Cardiac muscle cell (in vitro differentiated cells and primary cell): Measurements from ENCODE around the gene ATG16L1. TPM values are rescaled to one million over a fixed set of nuclear protein-coding genes. Genes with fewer than 3 reads are reported as not detected.

ENCODE experiments used
- DNase-seq, 2 donors: peaks; one replicate each; pipeline versions ENCODE4 v3.0.0 to v3.0.0-alpha.2; 2010 to 2017; ENCODE audit warnings: low read depth in 1 of 2, low spot score in 1 of 2
- H3K27ac ChIP-seq: fragments of 200-600 bp; sonication (generic); 2 replicates; pipeline ENCODE4 v1.5.1; 2016
- H3K27me3 ChIP-seq: fragments of 200-600 bp; sonication (generic); 2 replicates; pipeline ENCODE4 v1.6.0; 2016; ENCODE audit warnings: control low read depth
- H3K36me3 ChIP-seq: fragments of 200-600 bp; sonication (generic); 2 replicates; pipeline ENCODE4 v1.5.1; 2016; ENCODE audit warnings: control low read depth
- H3K4me1 ChIP-seq: fragments of 200-600 bp; sonication (generic); 2 replicates; pipeline ENCODE4 v1.8.1; 2017; ENCODE audit warnings: low read depth, mild to moderate bottlenecking, mixed run types
- H3K4me3 ChIP-seq: fragments of 200-600 bp; sonication (generic); 2 replicates; pipeline ENCODE4 v1.5.1; 2016; ENCODE audit warnings: mild to moderate bottlenecking
- H3K9me3 ChIP-seq: fragments of 200-600 bp; sonication (generic); 2 replicates; pipeline ENCODE4 v1.5.1; 2017; ENCODE audit warnings: low read depth, mild to moderate bottlenecking, control low read depth
- polyA plus RNA-seq: library from polyadenylated mRNA; unstranded; fragments of >200 nt; fragmentation: Nextera tagmentation; extraction: Ambion mirVana; gene quantifications from 2 replicates; pipeline ENCODE4 v1.2.1, GENCODE V29; 2016
- total RNA-seq: library from RNA; depleted of rRNA; stranded (reverse); fragments of >200 nt; gene quantifications from 2 replicates; pipeline ENCODE4 v1.2.3, GENCODE V29; 2016
- TF ChIP-seq, protein P1 (sequence below): IDR thresholded peaks from 2 replicates; pipeline ENCODE4 v1.5.1; 2012; ENCODE audit warnings: low read depth, mild to moderate bottlenecking, low read length

The ATG16L1 gene
- total and polyA plus RNA-seq, 2 experiments from 2014 or later, result 18.5 to 36.1 TPM

DNA sequence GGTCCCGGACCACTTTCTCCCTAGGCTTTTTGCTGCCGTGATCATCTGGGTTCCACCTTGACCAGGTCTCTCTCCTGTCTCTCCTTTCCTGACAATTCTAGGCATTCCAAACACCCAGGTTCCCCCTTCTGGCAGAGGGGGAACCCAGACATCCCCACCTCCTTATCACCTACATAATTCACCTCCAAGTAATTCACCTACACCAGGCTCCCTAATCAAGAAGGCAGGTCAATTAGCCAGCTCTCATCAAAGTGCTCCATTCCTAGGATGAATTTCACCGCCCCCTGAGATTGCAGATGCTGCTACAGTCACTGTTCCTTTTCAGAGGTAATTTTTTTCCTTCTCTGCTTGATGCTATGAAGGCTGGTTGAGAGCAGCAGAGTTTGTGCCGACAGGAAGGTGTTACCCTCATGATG lies 42.3 kb upstream of the ATG16L1 start:
- Histone ChIP-seq H3K36me3 (no peaks in the 10 kb centered on the region), H3K27me3 (no peaks in the 10 kb centered on the region), H3K4me1 (peaks cover 32% of the 10 kb centered on the region), H3K4me3 (no peak overlapping the region), H3K9me3 (no peaks in the 10 kb centered on the region), H3K27ac (peak overlapping the region; percentile 34)
- TF ChIP-seq, protein P1, sequence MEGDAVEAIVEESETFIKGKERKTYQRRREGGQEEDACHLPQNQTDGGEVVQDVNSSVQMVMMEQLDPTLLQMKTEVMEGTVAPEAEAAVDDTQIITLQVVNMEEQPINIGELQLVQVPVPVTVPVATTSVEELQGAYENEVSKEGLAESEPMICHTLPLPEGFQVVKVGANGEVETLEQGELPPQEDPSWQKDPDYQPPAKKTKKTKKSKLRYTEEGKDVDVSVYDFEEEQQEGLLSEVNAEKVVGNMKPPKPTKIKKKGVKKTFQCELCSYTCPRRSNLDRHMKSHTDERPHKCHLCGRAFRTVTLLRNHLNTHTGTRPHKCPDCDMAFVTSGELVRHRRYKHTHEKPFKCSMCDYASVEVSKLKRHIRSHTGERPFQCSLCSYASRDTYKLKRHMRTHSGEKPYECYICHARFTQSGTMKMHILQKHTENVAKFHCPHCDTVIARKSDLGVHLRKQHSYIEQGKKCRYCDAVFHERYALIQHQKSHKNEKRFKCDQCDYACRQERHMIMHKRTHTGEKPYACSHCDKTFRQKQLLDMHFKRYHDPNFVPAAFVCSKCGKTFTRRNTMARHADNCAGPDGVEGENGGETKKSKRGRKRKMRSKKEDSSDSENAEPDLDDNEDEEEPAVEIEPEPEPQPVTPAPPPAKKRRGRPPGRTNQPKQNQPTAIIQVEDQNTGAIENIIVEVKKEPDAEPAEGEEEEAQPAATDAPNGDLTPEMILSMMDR, result no peak
- peak in 1 of 2 donors; percentile 76 for DNase-seq

DNA sequence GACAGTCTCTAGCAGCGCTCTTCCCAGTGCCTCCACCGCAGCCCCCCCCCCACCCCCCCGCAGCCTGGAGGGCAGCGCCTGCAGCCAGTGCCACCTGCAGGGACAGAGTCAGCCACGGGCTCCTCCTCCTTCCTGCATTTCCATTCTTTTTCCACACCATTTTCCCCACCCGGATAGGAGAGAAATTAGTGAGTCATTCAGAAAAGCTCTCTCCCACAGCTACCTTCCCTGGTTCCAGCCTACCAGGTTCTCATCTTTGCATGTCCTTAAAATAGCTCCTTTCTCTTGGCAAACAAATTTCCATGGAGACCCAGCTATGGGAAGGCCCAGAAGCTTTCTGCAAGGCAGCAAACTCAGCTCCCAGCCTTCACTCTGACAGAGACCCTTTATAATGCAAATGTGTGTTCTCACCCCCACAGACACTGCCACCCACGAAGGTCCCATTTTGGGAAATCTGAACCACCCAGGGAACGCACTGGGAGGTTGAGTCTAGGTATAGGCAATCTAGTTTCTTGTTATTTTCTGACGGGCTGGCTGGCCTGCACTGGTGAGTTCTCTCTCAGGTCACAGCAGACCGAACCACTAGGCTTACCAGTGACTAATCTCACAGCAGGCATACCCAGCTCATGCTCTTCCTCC lies 41.8 kb upstream of the ATG16L1 start:
- Histone ChIP-seq H3K4me1 (peaks cover 32% of the 10 kb centered on the region), H3K36me3 (no peaks in the 10 kb centered on the region), H3K27ac (peak overlapping the region; percentile 34), H3K4me3 (no peak overlapping the region), H3K9me3 (no peaks in the 10 kb centered on the region), H3K27me3 (no peaks in the 10 kb centered on the region)
- TF ChIP-seq, protein P1, result no peak
- DNase-seq, result peak in 1 of 2 donors; percentile 56

DNA sequence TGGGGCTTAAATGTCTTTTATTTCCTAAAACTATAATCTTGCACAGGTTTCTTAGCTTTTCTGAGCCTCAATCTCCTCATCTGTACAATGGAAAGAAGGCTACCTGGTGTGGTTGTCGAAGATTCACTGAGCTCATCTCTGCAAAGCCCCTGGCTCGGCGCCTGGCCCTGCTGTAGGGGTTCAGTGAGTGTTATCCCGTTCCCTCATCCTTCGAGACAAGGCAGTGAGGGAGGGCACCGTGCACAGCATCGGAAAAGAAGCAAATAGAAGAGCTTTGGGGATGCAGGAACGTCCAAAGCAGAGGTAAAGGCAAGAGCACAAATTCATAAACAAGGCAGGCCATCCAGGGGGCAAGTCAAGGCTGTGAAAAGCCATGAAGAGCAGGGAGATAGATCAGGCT lies 41.2 kb upstream of the ATG16L1 start:
- TF ChIP-seq, protein P1, result no peak
- H3K27me3 ChIP-seq, result no peaks in the 10 kb centered on the region
- no peaks in the 10 kb centered on the region for H3K9me3 ChIP-seq
- H3K4me3 ChIP-seq, result no peak overlapping the region
- no peak overlapping the region for H3K27ac ChIP-seq
- no peak for DNase-seq
- peaks cover 32% of the 10 kb centered on the region for H3K4me1 ChIP-seq
- no peaks in the 10 kb centered on the region for H3K36me3 ChIP-seq

DNA sequence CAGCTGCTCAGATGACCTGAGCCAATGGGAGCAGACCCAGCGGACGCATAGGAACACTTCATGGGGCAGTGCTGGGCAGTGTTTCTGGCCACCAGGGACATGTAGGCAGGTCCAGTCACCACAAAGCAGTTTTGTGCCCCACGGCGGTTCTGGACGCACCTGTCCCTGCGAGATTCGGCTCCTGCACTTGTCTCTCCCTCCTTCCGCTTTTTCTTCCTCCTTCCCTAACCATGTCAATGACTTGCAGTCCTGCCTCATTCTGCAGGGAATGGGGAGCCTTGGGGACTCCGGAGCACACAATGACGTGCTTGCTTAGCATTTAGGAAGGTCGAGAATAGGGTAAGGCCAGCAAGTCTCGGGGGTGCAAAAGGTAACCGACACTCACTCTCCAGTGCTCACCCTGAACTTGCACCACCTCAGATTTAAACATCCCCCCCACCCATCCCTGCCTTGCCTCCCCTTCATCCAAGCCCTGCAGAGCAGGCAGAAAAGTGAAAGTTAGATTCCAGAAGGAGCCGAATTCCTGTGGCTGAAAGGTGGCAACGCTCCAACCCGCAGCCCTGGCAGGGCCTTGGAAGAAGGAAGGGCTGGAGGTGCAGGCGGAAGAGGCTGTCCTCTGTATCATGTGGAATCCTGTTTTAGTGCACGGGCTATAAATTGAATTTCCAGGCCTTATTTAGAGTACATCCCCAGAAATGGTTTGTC lies 40.5 kb upstream of the ATG16L1 start:
- H3K4me1 ChIP-seq, result peaks cover 32% of the 10 kb centered on the region
- no peaks in the 10 kb centered on the region for H3K9me3 ChIP-seq
- peak in 1 of 2 donors; percentile 96 for DNase-seq
- H3K27ac ChIP-seq, result no peak overlapping the region
- no peaks in the 10 kb centered on the region for H3K27me3 ChIP-seq
- TF ChIP-seq, protein P1, result no peak
- no peak overlapping the region for H3K4me3 ChIP-seq
- no peaks in the 10 kb centered on the region for H3K36me3 ChIP-seq

DNA sequence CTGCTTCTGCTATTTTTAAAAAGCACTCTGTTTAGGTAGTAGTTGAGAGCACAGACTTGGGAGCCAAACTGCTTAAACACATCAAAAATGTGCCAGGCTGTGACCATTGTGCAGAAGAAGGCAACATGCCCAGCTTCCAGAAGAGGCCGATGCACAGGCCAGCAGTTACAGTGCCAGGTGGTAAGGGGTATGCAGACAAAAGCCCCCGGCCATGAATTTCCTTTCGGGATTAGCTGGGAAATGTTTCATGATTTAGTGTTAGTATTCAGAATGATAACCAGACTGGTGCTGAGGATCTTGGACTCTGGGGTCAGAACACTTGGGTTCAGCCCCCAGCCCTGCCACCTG lies 40.0 kb upstream of the ATG16L1 start:
- Histone ChIP-seq H3K9me3 (no peaks in the 10 kb centered on the region), H3K4me3 (no peak overlapping the region), H3K36me3 (no peaks in the 10 kb centered on the region), H3K27ac (no peak overlapping the region), H3K27me3 (no peaks in the 10 kb centered on the region), H3K4me1 (peaks cover 32% of the 10 kb centered on the region)
- DNase-seq, result no peak
- TF ChIP-seq, protein P1, result no peak
